ENCODE measurements around the gene MGST2. TPM values are rescaled to one million over a fixed set of nuclear protein-coding genes. Genes with fewer than 3 reads are reported as not detected.
"Not testable (repeated sequence)": the region's sequence is repeated elsewhere in the genome, so short reads cannot be mapped to it uniquely, and the experiment has no call there.

MGST2 gene
- total and polyA plus RNA-seq, 2 experiments from 2014 or later: 4.6 to 19.1 TPM

- Histone ChIP-seq H3K27me3 (ENCODE audit: insufficient read depth) (no peaks in the 10 kb centered on the region), H2AFZ (no peak overlapping the region), H3K27ac (ENCODE audit: low read depth) (no peak overlapping the region), H3K4me2 (no peak overlapping the region), H3K4me3 (no peak overlapping the region), H3K4me1 (ENCODE audit: insufficient read depth) (no peaks in the 10 kb centered on the region), H3K9me2 (ENCODE audit: insufficient read depth) (no peaks in the 10 kb centered on the region), H3K79me2 (replicated peaks; ENCODE audit: insufficient read depth) (no peaks in the 10 kb centered on the region), H3K36me3 (ENCODE audit: insufficient read depth) (no peaks in the 10 kb centered on the region), H4K20me1 (replicated peaks; ENCODE audit: insufficient read depth) (no peaks in the 10 kb centered on the region), H3F3A (replicated peaks; ENCODE audit: low read depth) (no peaks in the 10 kb centered on the region)
- Mint-ChIP-seq H3K4me3 (no peak overlapping the region), H3K27ac (no peak overlapping the region), H3K36me3 (ENCODE audit: low read depth) (no peaks in the 10 kb centered on the region), H3K9me3 (no peaks in the 10 kb centered on the region), H3K4me1 (no peaks in the 10 kb centered on the region), H3K27me3 (ENCODE audit: insufficient read depth, low read depth, poor library complexity) (peaks cover 2% of the 10 kb centered on the region)
- no peak for DNase-seq (ENCODE audit: low spot score)
- ATAC-seq: no peak
- TF ChIP-seq CREB1 (CRISPR knock-in tag; IDR thresholded peaks at IDR 0.05; ENCODE audit: low read depth): no peak
- no peak for TF ChIP-seq CTCF (conservative IDR thresholded peaks at IDR 0.05; ENCODE audit: low read depth in 2 of 2)
- no peak for TF ChIP-seq ETS1 (IDR thresholded peaks at IDR 0.05)
- no peak for TF ChIP-seq REST (IDR thresholded peaks at IDR 0.05; ENCODE audit: unreplicated experiment)
- no peak for TF ChIP-seq STAT1 (IDR thresholded peaks at IDR 0.05; ENCODE audit: unreplicated experiment)
- no peak for TF ChIP-seq EZH2phosphoT487 (IDR thresholded peaks at IDR 0.05; ENCODE audit: unreplicated experiment)
- TF ChIP-seq POLR2AphosphoS5 (IDR thresholded peaks at IDR 0.05; ENCODE audit: low read depth): no peak
These were observed 30.9 kb downstream of the MGST2 start for GRCh38 chr4:139696491-139696890.

GRCh38 chr4:139698167-139698925, 32.7 kb downstream of the MGST2 start:
- not testable (repeated sequence) for H3K36me3 Mint-ChIP-seq (ENCODE audit: low read depth); H3K4me1 Mint-ChIP-seq; H3K4me2 ChIP-seq; H4K20me1 ChIP-seq (replicated peaks; ENCODE audit: insufficient read depth); H3K9me3 Mint-ChIP-seq; H3K4me3 Mint-ChIP-seq; H3K27me3 Mint-ChIP-seq (ENCODE audit: insufficient read depth, low read depth, poor library complexity); H3K27ac ChIP-seq (ENCODE audit: low read depth); H3K9me2 ChIP-seq (ENCODE audit: insufficient read depth); H3K27ac Mint-ChIP-seq; H2AFZ ChIP-seq; H3K79me2 ChIP-seq (replicated peaks; ENCODE audit: insufficient read depth); ATAC-seq; H3F3A ChIP-seq (replicated peaks; ENCODE audit: low read depth); H3K4me1 ChIP-seq (ENCODE audit: insufficient read depth); H3K36me3 ChIP-seq (ENCODE audit: insufficient read depth); H3K4me3 ChIP-seq; H3K27me3 ChIP-seq (ENCODE audit: insufficient read depth)
- DNase-seq (ENCODE audit: low spot score): peak; percentile 39
- peak; percentile 14 to 86; a peak in 3 of 4 replicates for TF ChIP-seq CTCF (conservative IDR thresholded peaks at IDR 0.05; ENCODE audit: low read depth in 2 of 2)

Measured in GM23338 (cell line).